ENCODE measurements around the gene TAMALIN.

GRCh38 chr12:51994959-51995358 lies 11.8 kb upstream of the TAMALIN start:
- no peak for TF ChIP-seq CTCF (conservative IDR thresholded peaks at IDR 0.05 in 1 of 2, IDR thresholded peaks at IDR 0.05 in 1 of 2; ENCODE audit: extremely low read depth in 1 of 2, insufficient read depth in 1 of 2, low read depth in 1 of 2, low read length in 2 of 2)
- TF ChIP-seq EZH2 (IDR thresholded peaks at IDR 0.05; ENCODE audit: borderline replicate concordance, low read length): no peak
